ENCODE measurements around the gene PSMD6. TPM values are rescaled to one million over a fixed set of nuclear protein-coding genes. Genes with fewer than 3 reads are reported as not detected.

Gene PSMD6
- total RNA-seq, 4 donors from 2014 or later = 37.3 to 48.7 (median 38.2) TPM

DNA sequence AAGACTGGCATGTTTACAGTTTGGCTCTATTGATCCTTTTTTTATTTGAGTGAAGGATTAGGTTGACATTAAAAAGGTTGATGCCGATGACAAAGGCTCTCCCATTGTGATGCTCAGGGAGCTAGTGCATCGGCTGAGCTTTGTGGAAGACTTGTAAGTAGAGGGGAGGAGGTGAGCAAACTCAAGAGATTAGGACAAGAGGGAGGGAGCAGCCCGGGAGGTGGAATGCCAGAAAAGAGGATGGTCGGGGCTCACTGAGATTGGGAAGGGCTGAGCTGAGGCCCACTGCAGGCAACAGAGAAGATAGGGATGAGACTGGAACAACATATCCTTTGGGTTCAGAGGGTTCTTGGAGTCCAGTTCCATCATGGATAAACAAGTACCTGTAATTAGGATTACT is 26.5 kb upstream of the PSMD6 start:
- no peaks in the 10 kb centered on the region for H3K36me3 ChIP-seq

DNA sequence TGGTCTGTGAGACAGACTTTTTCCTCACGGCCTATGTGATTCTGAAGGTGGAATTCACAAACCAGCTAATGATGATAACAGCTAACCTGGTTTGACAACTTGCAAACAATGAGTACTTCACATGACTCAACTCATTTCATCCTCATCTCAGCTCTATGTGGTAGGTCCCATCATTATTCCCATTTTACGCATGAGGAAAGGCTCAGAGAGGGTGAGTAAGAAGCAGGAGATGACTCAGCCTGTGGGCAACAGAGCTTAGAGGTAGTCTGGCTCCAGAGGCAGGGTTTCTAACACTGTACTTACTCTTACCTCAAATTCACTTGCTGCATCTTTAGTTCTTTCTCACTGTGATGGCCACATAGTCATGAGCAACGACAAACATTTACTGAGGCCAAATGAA is 25.8 kb upstream of the PSMD6 start:
- no peaks in the 10 kb centered on the region for H3K9me3 ChIP-seq
- H3K27me3 ChIP-seq = no peaks in the 10 kb centered on the region
- no peak for DNase-seq
- no peaks in the 10 kb centered on the region for H3K4me1 ChIP-seq
- TF ChIP-seq, protein P1, sequence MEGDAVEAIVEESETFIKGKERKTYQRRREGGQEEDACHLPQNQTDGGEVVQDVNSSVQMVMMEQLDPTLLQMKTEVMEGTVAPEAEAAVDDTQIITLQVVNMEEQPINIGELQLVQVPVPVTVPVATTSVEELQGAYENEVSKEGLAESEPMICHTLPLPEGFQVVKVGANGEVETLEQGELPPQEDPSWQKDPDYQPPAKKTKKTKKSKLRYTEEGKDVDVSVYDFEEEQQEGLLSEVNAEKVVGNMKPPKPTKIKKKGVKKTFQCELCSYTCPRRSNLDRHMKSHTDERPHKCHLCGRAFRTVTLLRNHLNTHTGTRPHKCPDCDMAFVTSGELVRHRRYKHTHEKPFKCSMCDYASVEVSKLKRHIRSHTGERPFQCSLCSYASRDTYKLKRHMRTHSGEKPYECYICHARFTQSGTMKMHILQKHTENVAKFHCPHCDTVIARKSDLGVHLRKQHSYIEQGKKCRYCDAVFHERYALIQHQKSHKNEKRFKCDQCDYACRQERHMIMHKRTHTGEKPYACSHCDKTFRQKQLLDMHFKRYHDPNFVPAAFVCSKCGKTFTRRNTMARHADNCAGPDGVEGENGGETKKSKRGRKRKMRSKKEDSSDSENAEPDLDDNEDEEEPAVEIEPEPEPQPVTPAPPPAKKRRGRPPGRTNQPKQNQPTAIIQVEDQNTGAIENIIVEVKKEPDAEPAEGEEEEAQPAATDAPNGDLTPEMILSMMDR (IDR thresholded peaks at IDR 0.05) = no peak
- TF ChIP-seq POLR2A (IDR thresholded peaks at IDR 0.05) = no peak
- H3K4me3 ChIP-seq = no peak overlapping the region
- H3K27ac ChIP-seq = no peak overlapping the region
- H3K36me3 ChIP-seq = no peaks in the 10 kb centered on the region

More for the DNA sequence above, 26.5 kb upstream of the PSMD6 start:
- Histone ChIP-seq H3K4me3 (no peak overlapping the region), H3K27me3 (no peaks in the 10 kb centered on the region), H3K4me1 (no peaks in the 10 kb centered on the region), H3K27ac (no peak overlapping the region), H3K9me3 (no peaks in the 10 kb centered on the region)
- no peak for TF ChIP-seq POLR2A (IDR thresholded peaks at IDR 0.05)
- TF ChIP-seq, protein P1 (IDR thresholded peaks at IDR 0.05) = no peak
- no peak for DNase-seq

DNA sequence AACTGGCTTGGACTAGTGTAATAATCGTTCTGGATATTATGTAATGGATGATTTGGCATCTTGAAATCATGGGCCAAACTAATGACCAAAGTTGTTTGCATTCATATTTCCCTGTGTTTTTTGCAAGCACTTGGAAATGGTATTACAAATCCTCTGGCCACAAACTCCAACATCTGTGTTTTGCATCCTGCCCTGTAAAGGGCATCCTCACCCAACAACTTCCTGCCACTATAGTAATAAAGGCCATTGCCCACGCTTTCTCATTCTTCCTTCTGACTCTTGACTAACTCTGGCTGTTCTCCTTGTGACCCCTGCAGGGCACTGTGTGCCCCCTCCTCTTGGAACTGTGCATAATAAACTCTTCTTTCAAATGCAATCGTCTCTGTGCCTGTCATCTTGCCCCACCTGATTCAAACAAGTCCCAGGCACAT is 25.4 kb upstream of the PSMD6 start:
- no peaks in the 10 kb centered on the region for H3K27me3 ChIP-seq
- no peak overlapping the region for H3K27ac ChIP-seq
- TF ChIP-seq POLR2A (IDR thresholded peaks at IDR 0.05) = no peak
- TF ChIP-seq, protein P1 (IDR thresholded peaks at IDR 0.05) = no peak
- H3K4me3 ChIP-seq = no peak overlapping the region
- H3K9me3 ChIP-seq = no peaks in the 10 kb centered on the region
- no peaks in the 10 kb centered on the region for H3K36me3 ChIP-seq
- H3K4me1 ChIP-seq = no peaks in the 10 kb centered on the region
- no peak for DNase-seq

DNA sequence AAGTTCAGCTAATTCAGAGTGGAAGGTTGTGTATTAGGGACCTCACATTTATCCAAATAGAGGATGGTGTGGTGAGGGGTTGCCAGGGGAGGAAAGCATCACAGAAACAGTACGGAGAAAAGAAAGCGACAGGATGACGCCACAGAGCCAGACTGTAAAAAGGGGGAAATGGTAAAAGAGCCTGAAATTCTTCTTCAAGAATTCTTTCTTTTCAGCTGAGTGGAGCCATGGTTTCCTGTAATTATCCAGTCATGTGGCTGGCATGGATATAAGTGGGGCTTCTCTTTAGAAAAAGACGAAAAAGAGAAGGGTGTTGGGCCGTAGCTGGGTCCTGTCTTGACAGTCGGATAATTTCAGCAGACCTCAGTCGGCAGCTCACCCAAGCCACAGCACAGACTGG is 24.5 kb upstream of the PSMD6 start:
- no peak overlapping the region for H3K4me3 ChIP-seq
- H3K4me1 ChIP-seq = no peaks in the 10 kb centered on the region
- no peak for DNase-seq
- no peaks in the 10 kb centered on the region for H3K9me3 ChIP-seq
- no peak for TF ChIP-seq POLR2A (IDR thresholded peaks at IDR 0.05)
- TF ChIP-seq, protein P1 (IDR thresholded peaks at IDR 0.05) = no peak
- no peak overlapping the region for H3K27ac ChIP-seq
- H3K27me3 ChIP-seq = no peaks in the 10 kb centered on the region
- no peaks in the 10 kb centered on the region for H3K36me3 ChIP-seq

DNA sequence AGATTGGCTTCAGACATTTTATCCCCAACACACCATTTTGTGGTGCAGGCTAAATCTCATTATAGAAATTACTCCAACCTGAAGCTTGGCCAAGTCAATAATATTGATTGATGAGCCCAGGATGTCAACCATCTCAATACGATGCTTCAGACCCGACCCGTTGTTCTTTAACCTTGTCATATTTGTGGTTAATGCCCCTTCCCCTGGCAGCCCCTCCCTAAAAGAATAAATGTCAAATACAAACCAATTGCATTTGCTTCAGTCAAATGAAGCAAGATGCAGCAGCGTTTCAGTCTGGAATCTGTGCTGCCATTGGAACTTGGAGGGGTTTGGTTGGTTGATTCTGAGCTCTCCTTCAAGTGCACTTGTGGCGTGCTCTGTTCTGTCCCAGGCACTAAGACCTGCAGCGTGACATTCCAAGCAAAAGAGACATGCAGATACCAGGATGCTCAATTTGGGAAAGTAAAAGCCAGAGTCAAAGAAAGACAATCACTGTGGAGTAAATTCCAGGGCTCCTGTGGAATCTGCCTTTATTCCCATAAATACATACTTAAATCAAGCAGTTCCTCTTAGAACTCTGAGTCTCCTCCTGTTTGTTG is 23.8 kb upstream of the PSMD6 start:
- no peak for DNase-seq
- TF ChIP-seq, protein P1 (IDR thresholded peaks at IDR 0.05) = no peak
- no peak for TF ChIP-seq POLR2A (IDR thresholded peaks at IDR 0.05)
- no peaks in the 10 kb centered on the region for H3K36me3 ChIP-seq
- H3K27ac ChIP-seq = no peak overlapping the region
- no peak overlapping the region for H3K4me3 ChIP-seq
- no peaks in the 10 kb centered on the region for H3K4me1 ChIP-seq
- H3K9me3 ChIP-seq = no peaks in the 10 kb centered on the region
- no peaks in the 10 kb centered on the region for H3K27me3 ChIP-seq

DNA sequence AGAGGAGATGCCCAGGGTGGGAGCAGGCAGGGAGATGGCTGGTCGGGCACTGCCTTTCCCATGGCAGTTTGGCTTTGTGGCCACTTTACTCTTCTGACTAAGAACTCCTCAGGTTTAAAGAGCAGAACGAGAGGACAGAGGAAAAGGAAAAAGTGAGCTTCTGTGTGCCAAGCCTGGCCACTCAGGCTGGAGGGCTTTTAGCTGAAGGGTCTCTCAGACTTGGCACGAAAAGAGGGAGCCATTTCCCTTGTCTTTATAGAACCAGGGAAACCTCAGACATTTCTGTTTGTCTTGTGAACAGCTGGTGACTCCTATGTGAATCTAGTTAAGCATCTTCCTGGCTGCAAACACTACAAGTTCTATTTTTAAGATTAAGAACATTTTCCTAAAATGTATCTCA is 23.3 kb upstream of the PSMD6 start:
- no peak overlapping the region for H3K27ac ChIP-seq
- no peaks in the 10 kb centered on the region for H3K27me3 ChIP-seq
- TF ChIP-seq POLR2A (IDR thresholded peaks at IDR 0.05) = no peak
- TF ChIP-seq, protein P1 (IDR thresholded peaks at IDR 0.05) = no peak
- no peaks in the 10 kb centered on the region for H3K36me3 ChIP-seq
- H3K4me1 ChIP-seq = no peaks in the 10 kb centered on the region
- DNase-seq = no peak
- H3K4me3 ChIP-seq = no peak overlapping the region
- no peaks in the 10 kb centered on the region for H3K9me3 ChIP-seq

Measured in Peyer's patch (tissue), 4 donors.